Neutrophil (primary cell): ENCODE results near the gene LY6G5B.
A peak's percentile ranks its signal among the peaks of the same experiment; 100 is the strongest.

ENCODE experiments used
- H3K27ac ChIP-seq: fragments of 200-600 bp; sonication (generic); 2 replicates; pipeline ENCODE4 v1.5.1; 2016; ENCODE audit warnings: mild to moderate bottlenecking, moderate library complexity
- H3K27me3 ChIP-seq: fragments of 200-600 bp; sonication (generic); 2 replicates; pipeline ENCODE4 v1.6.0; 2016; ENCODE audit warnings: mild to moderate bottlenecking
- H3K36me3 ChIP-seq: fragments of 200-600 bp; sonication (generic); 2 replicates; pipeline ENCODE4 v1.5.1; 2017
- H3K4me1 ChIP-seq, 2 experiments: fragments of 200-600 bp in 1 of 2; sonication (generic) in 1 of 2; 1 replicate in 1 of 2; 2 replicates in 1 of 2; pipeline versions ENCODE4 v1.5.1 to v1.6.1; 2013 to 2016; ENCODE audit warnings: low read depth in 1 of 2, low read length in 1 of 2, mild to moderate bottlenecking in 1 of 2, moderate library complexity in 1 of 2; ENCODE audit not compliant: control insufficient read depth in 1 of 2, insufficient read depth in 1 of 2
- H3K4me3 ChIP-seq, 2 experiments: fragments of 200-600 bp in 1 of 2; sonication (generic) in 1 of 2; 1 replicate in 1 of 2; 2 replicates in 1 of 2; pipeline ENCODE4 v1.5.1; 2013 to 2016; ENCODE audit warnings: low read depth in 1 of 2, low read length in 1 of 2, mild to moderate bottlenecking in 1 of 2, moderate library complexity in 1 of 2
- H3K9me3 ChIP-seq: fragments of 200-600 bp; sonication (generic); 2 replicates; pipeline ENCODE4 v1.5.1; 2016
- TF ChIP-seq, protein P1 (sequence below): fragments of 200-600 bp; sonication (generic); IDR thresholded peaks from 2 replicates; pipeline ENCODE4 v1.5.1; 2016; ENCODE audit warnings: antibody characterized with exemption

LY6G5B gene

DNA sequence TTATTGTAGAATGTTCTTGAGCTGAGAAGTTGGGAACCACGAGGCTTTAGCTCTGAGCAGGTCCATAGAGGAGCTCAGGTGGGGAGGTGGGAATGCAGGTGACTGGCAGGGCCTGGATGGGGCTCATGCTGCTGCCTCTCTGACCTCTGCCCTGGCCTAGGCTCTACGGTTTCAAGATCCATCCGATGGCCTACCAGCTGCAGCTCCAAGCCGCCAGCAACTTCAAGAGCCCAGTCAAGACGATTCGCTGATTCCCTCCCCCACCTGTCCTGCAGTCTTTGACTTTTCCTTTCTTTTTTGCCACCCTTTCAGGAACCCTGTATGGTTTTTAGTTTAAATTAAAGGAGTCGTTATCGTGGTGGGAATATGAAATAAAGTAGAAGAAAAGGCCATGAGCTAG, at the start of gene LY6G5B:
Gene LY6G5B (plus strand): TSS at position 301 of the 400 bp plus-strand sequence. CDS start 975 bp downstream, outside the sequence.
- Histone ChIP-seq H3K27me3 (no peaks in the 10 kb centered on the region), H3K9me3 (no peaks in the 10 kb centered on the region), H3K4me3 (no peak within 1 kb of the TSS), H3K36me3 (peaks cover 69% of the 10 kb centered on the region), H3K4me1 (peaks cover 18 to 20% of the 10 kb centered on the region in 2 experiments), H3K27ac (no peak within 1 kb of the TSS)
- TF ChIP-seq, protein P1, sequence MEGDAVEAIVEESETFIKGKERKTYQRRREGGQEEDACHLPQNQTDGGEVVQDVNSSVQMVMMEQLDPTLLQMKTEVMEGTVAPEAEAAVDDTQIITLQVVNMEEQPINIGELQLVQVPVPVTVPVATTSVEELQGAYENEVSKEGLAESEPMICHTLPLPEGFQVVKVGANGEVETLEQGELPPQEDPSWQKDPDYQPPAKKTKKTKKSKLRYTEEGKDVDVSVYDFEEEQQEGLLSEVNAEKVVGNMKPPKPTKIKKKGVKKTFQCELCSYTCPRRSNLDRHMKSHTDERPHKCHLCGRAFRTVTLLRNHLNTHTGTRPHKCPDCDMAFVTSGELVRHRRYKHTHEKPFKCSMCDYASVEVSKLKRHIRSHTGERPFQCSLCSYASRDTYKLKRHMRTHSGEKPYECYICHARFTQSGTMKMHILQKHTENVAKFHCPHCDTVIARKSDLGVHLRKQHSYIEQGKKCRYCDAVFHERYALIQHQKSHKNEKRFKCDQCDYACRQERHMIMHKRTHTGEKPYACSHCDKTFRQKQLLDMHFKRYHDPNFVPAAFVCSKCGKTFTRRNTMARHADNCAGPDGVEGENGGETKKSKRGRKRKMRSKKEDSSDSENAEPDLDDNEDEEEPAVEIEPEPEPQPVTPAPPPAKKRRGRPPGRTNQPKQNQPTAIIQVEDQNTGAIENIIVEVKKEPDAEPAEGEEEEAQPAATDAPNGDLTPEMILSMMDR, result no peak

- no peaks in the 10 kb centered on the region for H3K9me3 ChIP-seq
- TF ChIP-seq, protein P1, result no peak
- H3K27ac ChIP-seq, result peak within 1 kb of the TSS; percentile 99
- peak within 1 kb of the TSS; percentile 73 to 99 for H3K4me3 ChIP-seq
- H3K36me3 ChIP-seq, result peaks cover 24% of the 10 kb centered on the region
- no peaks in the 10 kb centered on the region for H3K27me3 ChIP-seq
- H3K4me1 ChIP-seq, result peaks cover 49 to 50% of the 10 kb centered on the region in 2 experiments
These were observed 49.0 kb upstream of the LY6G5B start, which contains the start of gene PRRC2A for GRCh38 chr6:31620586-31621319. Gene PRRC2A (plus strand): TSS chr6:31620715. CDS start chr6:31622790, 2,075 bp downstream.

- H3K27me3 ChIP-seq, result no peaks in the 10 kb centered on the region
- H3K36me3 ChIP-seq, result peaks cover 31% of the 10 kb centered on the region
These were observed 48.3 kb upstream of the LY6G5B start for GRCh38 chr6:31621320-31621939.

GRCh38 chr6:31621991-31622390, 47.8 kb upstream of the LY6G5B start:
- peak overlapping the region; percentile 99 for H3K27ac ChIP-seq
- peaks cover 37% of the 10 kb centered on the region for H3K36me3 ChIP-seq
- peaks cover 37 to 38% of the 10 kb centered on the region in 2 experiments for H3K4me1 ChIP-seq
- peak overlapping the region; percentile 73 to 99 for H3K4me3 ChIP-seq
- no peaks in the 10 kb centered on the region for H3K27me3 ChIP-seq
- TF ChIP-seq, protein P1, result no peak
- no peaks in the 10 kb centered on the region for H3K9me3 ChIP-seq

More at GRCh38 chr6:31621320-31621939, 48.3 kb upstream of the LY6G5B start:
- peak overlapping the region; percentile 99 for H3K27ac ChIP-seq
- H3K9me3 ChIP-seq, result no peaks in the 10 kb centered on the region
- TF ChIP-seq, protein P1, result no peak
- H3K4me1 ChIP-seq, result peaks cover 42 to 43% of the 10 kb centered on the region in 2 experiments
- peak overlapping the region; percentile 73 to 99 for H3K4me3 ChIP-seq

GRCh38 chr6:31622684-31623091, 47.1 kb upstream of the LY6G5B start:
- H3K27me3 ChIP-seq, result no peaks in the 10 kb centered on the region
- H3K36me3 ChIP-seq, result peaks cover 44% of the 10 kb centered on the region
- peak overlapping the region; percentile 99 for H3K27ac ChIP-seq
- TF ChIP-seq, protein P1, result no peak
- H3K9me3 ChIP-seq, result no peaks in the 10 kb centered on the region
- H3K4me3 ChIP-seq, result peak overlapping the region in 1 of 2 experiments; percentile 99
- peaks cover 34 to 37% of the 10 kb centered on the region in 2 experiments for H3K4me1 ChIP-seq
